K562 (cell line): Measurements from ENCODE around the gene CNN3. TPM values are rescaled to one million over a fixed set of nuclear protein-coding genes. Genes with fewer than 3 reads are reported as not detected.

ENCODE experiments used
- ATAC-seq: fragments of 200-7000 bp; cut with Tn5 transposase; 3 replicates; pipeline ENCODE4 v1.9.1; 2020; ENCODE audit warnings: moderate library complexity
- BruUV-seq: library from RNA; stranded (reverse); fragments of 400-500 nt; replicated peaks from 2 replicates; lab custom pipeline; 2021; lab: Mats Ljungman, UMichigan
- CTCF ChIA-PET: fragments of 300-600 bp; formaldehyde crosslinking; extraction: SDS; loops from one replicate; lab custom pipeline; 2021; ENCODE audit warnings: low intra/inter-chr PET ratio; lab: Yijun Ruan, JAX
- POLR2A ChIA-PET: fragments of 300-600, 350-650 bp; sonication (Branson Sonifier 250); formaldehyde crosslinking; extraction: SDS; loops from one replicate; lab custom pipeline; 2021; ENCODE audit warnings: antibody characterized with exemption, inconsistent platforms; lab: Yijun Ruan, JAX
- DNase-seq, 4 experiments: peaks; one replicate each; pipeline versions ENCODE4 v3.0.0 to v3.0.0-alpha.2; 2011 to 2018; ENCODE audit warnings: low spot score in 3 of 4, mixed read lengths in 3 of 4; ENCODE audit errors: extremely low read depth in 1 of 4
- FAIRE-seq: peaks from 2 replicates; lab custom pipeline; 2011; peaks lifted over from hg19 to GRCh38; lab: Jason Lieb, UNC
- H2AFZ ChIP-seq: 2 replicates; pipeline ENCODE4 v1.6.0; 2011; ENCODE audit warnings: low read depth, low read length, control low read depth, inconsistent platforms
- H3K27ac ChIP-seq: fragments of 200-600 bp; 3 replicates; pipeline ENCODE4 v1.8.0; 2011; ENCODE audit warnings: low read depth, mild to moderate bottlenecking, control low read depth, inconsistent platforms, low read length, moderate library complexity, mixed read lengths; ENCODE audit errors: extremely low read depth
- H3K27me3 ChIP-seq, 2 experiments: fragments of 300-600 bp in 1 of 2; 2 replicates in 1 of 2; 3 replicates in 1 of 2; pipeline versions ENCODE4 v1.6.0 to v1.8.0; 2011; ENCODE audit warnings: inconsistent platforms in 2 of 2, low read length in 2 of 2, mild to moderate bottlenecking in 1 of 2, mixed read lengths in 1 of 2, moderate library complexity in 1 of 2; ENCODE audit not compliant: control insufficient read depth in 2 of 2, insufficient read depth in 2 of 2
- H3K36me3 ChIP-seq: fragments of 300-600 bp; 3 replicates; pipeline ENCODE4 v1.8.0; 2011; ENCODE audit warnings: mild to moderate bottlenecking, low read length, inconsistent platforms; ENCODE audit not compliant: control insufficient read depth, insufficient read depth
- H3K4me1 ChIP-seq, 2 experiments: fragments of 200-600 bp in 1 of 2; replicated peaks in 1 of 2; 2 replicates in 1 of 2; 3 replicates in 1 of 2; pipeline versions ENCODE4 v1.5.1 to v1.8.0; 2011; ENCODE audit warnings: inconsistent platforms in 2 of 2, low read length in 2 of 2, mild to moderate bottlenecking in 1 of 2, mixed read lengths in 1 of 2, moderate library complexity in 1 of 2; ENCODE audit not compliant: control insufficient read depth in 2 of 2, insufficient read depth in 2 of 2
- H3K4me2 ChIP-seq: 2 replicates; pipeline ENCODE4 v1.6.1; 2011; ENCODE audit warnings: low read length, control low read depth, inconsistent platforms, mixed read lengths; ENCODE audit not compliant: insufficient read depth
- H3K4me3 ChIP-seq: fragments of 200-600 bp; sonication (generic), shearing (Covaris generic); 2 replicates; pipeline ENCODE4 v1.5.1; 2016; ENCODE audit warnings: control low read depth, inconsistent platforms
- H3K79me2 ChIP-seq: fragments of 200-600 bp; 3 replicates; pipeline ENCODE4 v1.8.0; 2011; ENCODE audit warnings: low read length, inconsistent platforms; ENCODE audit not compliant: control insufficient read depth, insufficient read depth
- H3K9ac ChIP-seq, 2 experiments: 2 replicates each; pipeline versions ENCODE4 v1.6.0 to v1.6.1; 2011; ENCODE audit warnings: low read depth in 2 of 2, low read length in 2 of 2, control low read depth in 1 of 2, inconsistent platforms in 1 of 2, mild to moderate bottlenecking in 1 of 2, mixed read lengths in 1 of 2; ENCODE audit not compliant: insufficient read depth in 1 of 2
- H3K9me1 ChIP-seq: one replicate; pipeline ENCODE4 v1.6.0; 2011; ENCODE audit warnings: inconsistent platforms, mild to moderate bottlenecking, low read length, moderate library complexity; ENCODE audit not compliant: control insufficient read depth, insufficient read depth
- H3K9me3 ChIP-seq: replicated peaks from 2 replicates; pipeline ENCODE4 v1.5.1; 2011; ENCODE audit warnings: low read depth, low read length, inconsistent platforms; ENCODE audit not compliant: control insufficient read depth, insufficient read depth
- H4K20me1 ChIP-seq: replicated peaks from 2 replicates; pipeline ENCODE4 v1.6.1; 2011; ENCODE audit warnings: low read length, inconsistent platforms, mixed read lengths; ENCODE audit not compliant: control insufficient read depth, insufficient read depth
- BMI1 ChIP-seq: fragments of 150-350 bp; IDR thresholded peaks from 2 replicates; pipeline ENCODE4 v1.6.1; 2014; ENCODE audit warnings: low read length
- FOXK2 ChIP-seq, 2 experiments: fragments of 450-650 bp; IDR thresholded peaks in 1 of 2; conservative IDR thresholded peaks in 1 of 2; 2 replicates each; pipeline ENCODE4 v1.6.1; 2016; ENCODE audit warnings: low read depth in 2 of 2, mild to moderate bottlenecking in 1 of 2
- WGBS: fragments of 100-300 bp; shearing (Covaris generic); methylation state at CpG from one replicate; pipeline ENCODE4 v1.1.6; 2016; ENCODE audit warnings: low coverage, mixed read lengths; ENCODE audit not compliant: insufficient coverage; ENCODE audit errors: missing lambda C conversion rate; 5-methylcytosine and 5-hydroxymethylcytosine counted together
- in situ Hi-C: fragments of 300-500 bp; cut with MboI; formaldehyde crosslinking; loops from 4 replicates; pipeline ENCODE4 v1.15.0; 2018; ENCODE audit warnings: inconsistent platforms, mixed read lengths
- intact Hi-C: fragments of 100-400 bp; cut with micrococcal nuclease; formaldehyde crosslinking; loops from 2 replicates; pipeline ENCODE4 v1.14.2; 2022
- polyA plus RNA-seq, 8 experiments: library from polyadenylated mRNA; depleted of rRNA in 4 of 8; stranded (reverse) in 5 of 8; unstranded in 3 of 8; fragments of >200 nt; fragmentation: Nextera tagmentation in 2 of 8; fragmentation: Illumina TruSeq in 1 of 8; extraction: Ambion mirVana in 2 of 8; extraction: Trizol in 1 of 8; gene quantifications; 2 replicates each; pipeline versions ENCODE4 v1.2.1 to v1.2.3, GENCODE V29; 2011 to 2014; ENCODE audit warnings: inconsistent platforms in 1 of 8, missing spikeins in 1 of 8
- total RNA-seq, 7 experiments: library from RNA; depleted of rRNA in 6 of 7; stranded (reverse); fragments of >200 nt in 6 of 7; fragmentation: Illumina TruSeq in 2 of 7; extraction: Trizol in 2 of 7; gene quantifications; 2 replicates each; pipeline versions ENCODE4 v1.2.1 to v1.2.3, GENCODE V29; 2011 to 2021; ENCODE audit warnings: low replicate concordance in 1 of 7
- TF ChIP-seq, protein P1 (sequence below): fragments of 250-450 bp; sonication (Bioruptor Pico); IDR thresholded peaks from 2 replicates; pipeline ENCODE4 v1.8.0; 2021; ENCODE audit warnings: borderline replicate concordance, mild to moderate bottlenecking, moderate library complexity; ENCODE audit not compliant: poor library complexity, severe bottlenecking
- TF ChIP-seq, protein P2 (sequence below): fragments of 250-450 bp; sonication (Bioruptor Pico); IDR thresholded peaks from 2 replicates; pipeline ENCODE4 v1.8.0; 2022; ENCODE audit warnings: inconsistent platforms, mild to moderate bottlenecking, moderate library complexity, borderline replicate concordance
- TF ChIP-seq, protein P3 (sequence below): sonication (generic); formaldehyde crosslinking; IDR thresholded peaks from 2 replicates; pipeline ENCODE4 v1.8.0; 2022; ENCODE audit warnings: mild to moderate bottlenecking, missing genetic modification reagents

The CNN3 gene
- total and polyA plus RNA-seq, 9 of the 15 experiments (the other 6 are each of a cell fraction or from before 2014, with no cell fraction given), result 0.06 to 0.62 (median 0.18) TPM; not detected in 4

DNA sequence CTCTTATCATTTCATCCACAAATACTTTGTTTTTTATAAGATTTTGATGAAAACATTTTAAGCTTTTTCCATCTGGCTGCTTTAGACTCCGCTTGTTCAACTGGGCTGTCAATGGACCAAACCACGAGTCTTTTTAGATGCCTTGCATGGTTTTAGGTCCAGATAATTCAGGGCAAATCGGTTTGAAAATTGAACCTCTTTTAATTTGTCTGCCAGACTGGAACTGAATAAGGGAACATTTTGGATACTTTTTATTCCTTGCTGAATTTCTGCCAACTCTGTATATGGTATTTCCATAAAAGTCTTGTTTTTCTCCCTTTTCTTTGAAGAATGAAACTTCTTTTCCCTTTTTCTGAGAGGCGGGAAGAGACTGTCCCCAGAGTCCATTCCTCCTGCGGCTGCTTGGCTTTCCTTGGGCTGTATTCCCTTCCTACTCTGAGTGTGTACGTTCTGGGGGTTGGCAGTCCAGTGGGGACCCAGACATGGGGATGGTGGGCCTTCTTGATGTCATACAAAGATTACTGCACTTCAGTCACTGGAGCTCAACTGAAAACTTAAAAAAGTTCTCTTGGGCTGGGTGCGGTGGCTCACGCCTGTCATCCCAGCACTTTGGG, 46.5 kb upstream of the CNN3 start:
- no peak for ATAC-seq
- no peaks in the 10 kb centered on the region for H3K9me1 ChIP-seq
- POLR2A ChIA-PET, result no interaction called here
- CTCF ChIA-PET, result no interaction called here
- intact Hi-C loops (no loop called here), in situ Hi-C loops (no loop called here)
- WGBS, result 4% methylated on average over 7 of the region's 8 CpGs
- no peaks in the 10 kb centered on the region for H4K20me1 ChIP-seq
- TF ChIP-seq, protein P1, sequence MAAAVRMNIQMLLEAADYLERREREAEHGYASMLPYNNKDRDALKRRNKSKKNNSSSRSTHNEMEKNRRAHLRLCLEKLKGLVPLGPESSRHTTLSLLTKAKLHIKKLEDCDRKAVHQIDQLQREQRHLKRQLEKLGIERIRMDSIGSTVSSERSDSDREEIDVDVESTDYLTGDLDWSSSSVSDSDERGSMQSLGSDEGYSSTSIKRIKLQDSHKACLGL (CRISPR knock-in tag), result no peak
- TF ChIP-seq, protein P2, sequence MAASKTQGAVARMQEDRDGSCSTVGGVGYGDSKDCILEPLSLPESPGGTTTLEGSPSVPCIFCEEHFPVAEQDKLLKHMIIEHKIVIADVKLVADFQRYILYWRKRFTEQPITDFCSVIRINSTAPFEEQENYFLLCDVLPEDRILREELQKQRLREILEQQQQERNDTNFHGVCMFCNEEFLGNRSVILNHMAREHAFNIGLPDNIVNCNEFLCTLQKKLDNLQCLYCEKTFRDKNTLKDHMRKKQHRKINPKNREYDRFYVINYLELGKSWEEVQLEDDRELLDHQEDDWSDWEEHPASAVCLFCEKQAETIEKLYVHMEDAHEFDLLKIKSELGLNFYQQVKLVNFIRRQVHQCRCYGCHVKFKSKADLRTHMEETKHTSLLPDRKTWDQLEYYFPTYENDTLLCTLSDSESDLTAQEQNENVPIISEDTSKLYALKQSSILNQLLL (CRISPR knock-in tag), result no peak
- TF ChIP-seq, protein P3, sequence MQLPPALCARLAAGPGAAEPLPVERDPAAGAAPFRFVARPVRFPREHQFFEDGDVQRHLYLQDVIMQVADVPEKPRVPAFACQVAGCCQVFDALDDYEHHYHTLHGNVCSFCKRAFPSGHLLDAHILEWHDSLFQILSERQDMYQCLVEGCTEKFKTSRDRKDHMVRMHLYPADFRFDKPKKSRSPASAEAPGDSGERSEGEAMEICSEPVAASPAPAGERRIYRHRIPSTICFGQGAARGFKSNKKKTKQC (CRISPR knock-in tag), result no peak
- TF ChIP-seq BMI1, result no peak
- TF ChIP-seq FOXK2 (conservative IDR thresholded peaks at IDR 0.05 in 1 of 2, IDR thresholded peaks at IDR 0.05 in 1 of 2; ENCODE audit: low read depth in 2 of 2), result no peak
- no TSS peak for BruUV-seq
- no peaks in the 10 kb centered on the region for H3K36me3 ChIP-seq
- H3K9ac ChIP-seq, result no peak overlapping the region
- H3K27me3 ChIP-seq, result peaks cover 12 to 19% of the 10 kb centered on the region in 2 experiments; a peak in 3 of 5 replicates
- DNase-seq, result no peak
- H3K4me3 ChIP-seq, result no peak overlapping the region
- no peak overlapping the region for H3K4me2 ChIP-seq
- H3K79me2 ChIP-seq, result no peaks in the 10 kb centered on the region
- H3K27ac ChIP-seq, result no peak overlapping the region
- H3K9me3 ChIP-seq, result no peaks in the 10 kb centered on the region
- H3K4me1 ChIP-seq, result no peaks in the 10 kb centered on the region
- H2AFZ ChIP-seq, result no peak overlapping the region
- FAIRE-seq, result no peak
